HG03039 (cell line): ENCODE data around the gene CARD11.
"Not testable (repeated sequence)": the region's sequence is repeated elsewhere in the genome, so short reads cannot be mapped to it uniquely, and the experiment has no call there.

Experiments
- ATAC-seq: cut with Tn5 transposase; IDR thresholded peaks from one replicate; pipeline ENCODE4 v1.9.1; 2021; ENCODE audit warnings: mild to moderate bottlenecking, moderate library complexity; ENCODE audit not compliant: unreplicated experiment

Gene CARD11

DNA sequence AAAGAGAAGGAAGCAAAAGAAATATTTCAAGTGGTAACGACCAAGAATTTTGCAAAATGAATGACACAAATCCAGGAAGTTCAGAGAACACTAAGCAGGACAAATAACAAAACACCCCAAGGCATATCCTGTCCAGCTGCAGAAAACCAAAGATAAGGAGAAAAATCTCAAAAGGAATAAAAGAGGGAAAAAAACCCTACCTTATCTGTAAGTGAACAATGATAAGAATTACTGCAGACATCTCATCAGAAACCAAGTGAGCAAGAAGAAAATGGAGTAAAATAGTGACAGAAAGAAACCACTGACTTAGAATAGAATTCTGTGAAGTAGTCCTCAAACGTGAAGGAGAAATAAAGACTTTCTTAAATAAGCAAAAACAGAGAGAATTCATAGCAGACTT is 21.8 kb downstream of the CARD11 start:
- no peak for ATAC-seq

DNA sequence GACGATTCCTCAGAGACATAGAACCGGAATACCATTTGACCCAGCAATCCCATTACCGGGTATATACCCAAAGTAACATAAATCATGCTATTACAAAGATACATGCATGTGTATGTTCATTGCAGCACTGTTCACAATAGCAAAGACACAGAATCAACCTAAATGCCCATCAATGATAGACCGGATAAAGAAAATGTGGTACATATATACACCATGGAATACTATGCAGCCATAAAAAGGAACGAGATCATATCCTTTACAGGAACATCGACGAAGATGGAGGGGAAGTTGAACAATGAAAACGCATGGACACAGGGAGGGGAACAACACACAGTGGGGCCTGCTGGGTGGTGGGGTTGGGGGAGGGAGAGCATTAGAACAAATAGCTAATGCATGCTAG is 22.4 kb downstream of the CARD11 start:
- ATAC-seq = not testable (repeated sequence)

DNA sequence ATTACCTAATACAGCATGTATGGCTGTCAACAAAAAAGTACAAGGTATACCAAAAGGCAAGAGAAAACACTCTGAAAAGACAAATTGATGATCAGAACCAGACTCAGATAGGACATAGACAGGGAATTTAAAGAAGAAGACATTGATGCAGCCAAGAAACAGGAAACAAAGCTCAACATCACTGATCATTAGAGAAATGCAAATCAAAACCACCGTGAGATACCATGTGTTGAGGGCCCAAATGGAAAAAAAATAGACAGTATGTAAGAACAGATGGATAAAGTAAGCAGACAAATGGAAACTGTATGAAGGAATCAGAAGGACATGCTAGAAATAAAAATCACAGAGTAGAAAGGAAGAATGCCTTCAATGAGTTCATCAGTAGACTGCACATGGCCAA is 23.3 kb downstream of the CARD11 start:
- ATAC-seq = no peak

DNA sequence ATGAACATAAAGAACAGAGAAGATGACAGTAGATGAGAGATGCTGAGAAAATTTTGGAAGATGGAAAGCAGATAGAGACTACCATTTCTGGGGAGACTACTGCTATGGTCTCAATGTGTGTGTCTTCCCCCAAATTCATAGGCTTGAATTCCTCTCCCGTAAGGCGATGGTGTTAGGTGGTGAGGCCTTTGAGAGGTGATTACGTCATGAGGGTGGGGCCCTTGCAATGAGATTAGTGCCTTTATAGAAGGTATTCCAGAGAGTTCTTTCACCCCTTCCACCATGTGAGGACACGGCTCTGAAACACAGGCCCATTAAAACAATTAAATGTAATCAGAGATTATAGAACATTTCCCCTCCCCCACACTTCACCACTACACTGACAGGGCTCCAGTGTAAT is 23.9 kb downstream of the CARD11 start:
- no peak for ATAC-seq

DNA sequence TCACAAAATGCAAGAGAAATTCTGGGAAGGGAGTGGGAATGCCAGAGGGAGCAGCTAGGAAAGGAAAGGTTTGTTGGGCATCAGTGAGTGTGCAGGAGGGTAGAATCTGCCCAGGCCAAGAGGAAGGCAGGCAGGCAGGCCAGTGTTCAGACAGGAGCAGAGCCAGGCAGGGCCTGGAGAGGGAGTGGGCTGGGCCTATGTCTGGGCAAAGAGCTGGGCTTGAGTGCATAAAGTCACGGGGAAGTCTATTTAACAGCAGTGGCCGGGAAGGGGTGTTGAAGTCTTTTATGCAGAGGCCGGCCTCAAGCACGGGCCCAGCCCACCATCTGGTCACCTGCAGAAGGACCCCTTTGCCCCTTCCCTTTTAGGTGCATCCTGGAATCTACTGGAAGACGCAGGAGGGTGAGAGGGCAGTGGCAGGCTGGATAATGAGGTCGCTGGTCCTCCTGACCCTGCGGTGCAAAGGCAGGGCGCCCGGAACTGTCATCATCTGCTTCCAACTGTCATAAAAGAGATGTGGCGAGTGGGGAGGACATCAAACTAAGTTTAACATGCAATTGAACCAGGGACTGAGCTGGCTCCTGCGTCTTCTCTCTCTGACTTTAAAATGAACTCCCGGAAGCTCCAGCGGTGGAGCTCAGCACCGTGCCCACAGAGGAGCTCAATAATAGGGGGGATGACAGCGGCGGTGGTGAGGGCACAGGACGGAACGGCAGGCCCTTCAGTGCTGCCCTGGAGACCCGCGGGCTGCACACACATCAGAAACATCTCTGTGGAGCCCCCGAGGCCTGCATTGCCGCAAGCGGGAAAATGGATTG is 29.5 kb downstream of the CARD11 start:
- no peak for ATAC-seq

DNA sequence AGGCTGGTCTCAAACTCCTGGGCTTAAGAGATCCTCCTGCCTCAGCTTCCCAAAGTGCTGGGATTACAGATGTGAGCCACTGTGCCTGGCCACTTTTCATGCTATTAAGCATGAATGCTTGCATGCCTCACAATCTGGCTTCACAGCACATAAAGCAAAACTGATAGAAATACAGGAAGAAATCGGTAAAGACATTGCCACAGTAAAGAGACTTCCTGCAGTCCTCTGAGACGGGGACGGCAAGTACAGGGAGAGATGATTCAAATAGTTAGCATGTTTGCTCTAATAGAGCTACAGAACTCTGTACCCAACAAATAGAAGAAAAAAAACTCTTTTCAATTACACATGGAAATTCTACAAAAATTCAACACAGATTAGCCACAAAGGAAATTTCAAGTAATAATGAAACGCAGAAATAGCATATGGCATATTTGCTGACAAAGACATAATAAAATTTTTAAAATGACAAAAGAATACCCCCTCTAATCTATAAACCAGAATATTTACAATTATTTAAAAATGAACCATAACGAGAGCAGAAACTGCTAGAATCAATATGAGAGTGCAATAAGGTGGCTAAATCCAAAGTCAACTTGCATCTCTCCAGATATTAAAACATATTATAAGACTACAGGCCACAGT is 32.3 kb downstream of the CARD11 start:
- ATAC-seq = no peak

DNA sequence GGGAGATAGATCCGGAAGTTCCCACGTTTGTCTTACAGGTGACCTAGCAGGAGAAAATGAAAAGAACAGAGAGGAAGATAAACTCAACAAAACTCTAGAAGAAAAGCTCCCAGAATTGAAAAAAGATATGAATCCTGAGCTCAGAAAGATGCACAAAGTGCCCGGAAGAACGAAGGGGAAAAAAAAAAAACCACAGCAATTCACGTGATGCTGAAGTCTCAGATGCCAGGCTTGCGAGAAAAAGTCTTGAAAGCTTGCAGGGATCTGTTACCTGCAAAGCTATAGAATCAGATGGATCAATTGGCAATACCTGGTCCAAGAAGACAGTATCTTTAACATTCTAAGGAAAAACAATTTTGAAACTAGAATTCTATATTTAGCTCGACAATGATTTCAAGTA is 33.5 kb downstream of the CARD11 start:
- ATAC-seq = no peak

DNA sequence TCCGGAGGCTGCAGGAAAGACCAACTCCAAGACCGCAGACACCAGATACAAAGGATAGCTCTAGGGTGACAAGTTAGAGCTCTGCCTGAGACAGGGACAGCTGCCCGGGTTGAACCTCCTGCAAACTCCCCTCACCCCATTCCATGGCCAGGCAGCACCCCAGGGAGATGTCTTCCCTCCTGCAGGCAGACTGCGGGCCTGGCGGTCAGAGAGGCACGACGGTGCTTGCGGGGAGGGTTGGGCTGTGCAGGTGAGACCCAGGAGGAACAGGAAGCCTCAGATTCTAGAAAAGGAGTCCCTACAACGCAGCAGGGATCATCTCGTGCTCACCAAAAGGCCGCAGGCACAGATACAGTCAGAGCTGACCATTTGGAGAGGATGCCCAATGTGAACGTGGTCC is 34.6 kb downstream of the CARD11 start:
- ATAC-seq = no peak

DNA sequence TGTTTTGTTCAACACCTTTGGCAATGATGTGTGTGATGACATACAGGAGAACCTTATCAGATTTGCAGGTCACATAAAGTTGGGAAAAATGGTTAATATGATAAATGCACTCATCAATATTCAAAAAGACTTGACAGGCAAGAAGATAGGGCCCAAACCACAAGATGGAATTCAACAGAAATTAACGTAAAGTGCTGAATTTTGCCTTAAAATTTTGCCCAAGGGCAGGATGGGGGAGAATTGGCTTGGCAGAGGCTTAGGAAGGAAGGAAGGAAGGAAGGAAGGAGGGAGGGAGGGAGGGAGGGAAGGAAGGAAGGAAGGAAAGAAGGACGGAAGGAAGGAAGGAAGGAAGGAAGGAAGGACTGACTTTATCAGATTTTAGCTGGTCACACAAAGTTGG is 35.3 kb downstream of the CARD11 start:
- ATAC-seq = no peak

DNA sequence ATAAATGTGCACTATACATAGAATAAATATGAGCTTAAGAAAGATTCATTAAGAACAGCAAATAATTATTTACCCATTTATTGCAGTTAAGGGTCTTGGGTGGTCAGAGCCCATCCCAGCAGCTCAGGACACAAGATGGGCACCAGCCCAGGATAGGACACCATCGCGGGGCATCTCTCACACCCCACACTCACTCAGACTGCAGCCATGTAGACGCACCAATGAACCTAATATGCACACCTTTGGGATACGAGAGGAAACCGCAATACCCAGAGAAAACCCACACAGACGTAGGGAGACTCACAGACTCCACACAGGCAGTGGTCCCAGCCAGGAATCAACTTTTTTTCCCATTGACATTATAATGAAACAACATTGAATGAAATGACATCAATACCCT is 36.0 kb downstream of the CARD11 start:
- no peak for ATAC-seq

DNA sequence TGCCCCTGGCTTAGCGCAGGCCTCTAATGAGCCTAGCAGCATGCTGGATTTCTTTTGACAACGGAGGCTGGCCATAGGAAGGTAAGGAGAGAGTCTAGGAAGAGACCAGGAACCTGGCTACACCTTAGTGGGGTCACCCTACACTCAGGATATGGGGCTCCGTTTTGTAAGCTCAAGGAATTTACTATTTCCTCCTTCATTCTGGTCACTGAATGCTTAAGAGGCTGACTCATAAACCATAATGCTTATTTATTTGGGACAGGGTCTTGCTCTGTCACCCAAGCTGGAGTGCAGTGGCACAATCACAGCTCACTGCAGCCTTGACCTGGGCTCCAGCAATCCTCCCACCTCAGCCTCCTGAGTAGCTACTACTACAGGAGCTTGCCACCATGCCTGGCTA is 38.4 kb downstream of the CARD11 start:
- no peak for ATAC-seq

DNA sequence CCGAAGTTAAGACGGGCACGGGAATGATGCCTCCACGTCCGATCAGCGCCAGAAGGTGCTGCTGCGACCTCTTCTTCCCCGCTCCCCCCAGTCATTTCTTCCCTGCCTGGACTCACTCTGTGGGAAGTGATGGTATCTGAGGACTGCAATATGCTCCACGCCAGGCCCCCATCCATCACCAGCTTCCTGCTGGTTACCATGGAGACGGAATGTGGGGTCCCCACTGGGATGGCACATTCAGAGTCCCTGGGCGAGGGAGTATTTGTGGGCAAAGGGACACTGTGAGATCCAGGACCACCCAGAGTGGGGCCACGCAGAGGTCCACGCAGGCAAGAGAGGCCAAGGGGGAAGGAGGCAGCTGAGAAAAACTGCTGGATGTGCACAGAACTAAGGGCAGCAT is 39.7 kb downstream of the CARD11 start:
- ATAC-seq = no peak

DNA sequence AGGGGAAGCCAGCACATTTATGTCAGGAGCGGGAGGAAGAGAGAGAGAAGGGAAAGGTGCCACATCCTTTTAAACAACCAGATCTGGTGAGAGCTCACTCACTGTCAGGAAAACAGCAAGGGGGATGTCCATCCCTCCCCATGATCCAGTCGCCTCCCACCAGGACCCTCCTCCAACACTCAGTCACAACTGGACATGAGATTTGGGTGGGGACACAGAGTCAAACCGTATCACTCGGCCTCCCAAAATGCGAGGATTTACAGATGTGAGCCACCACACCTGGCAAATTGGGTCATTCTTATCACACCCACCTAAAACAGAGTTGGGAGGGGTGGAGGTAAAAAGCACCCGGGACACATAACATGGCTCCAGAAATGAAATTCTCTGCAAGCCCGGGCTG is 41.0 kb downstream of the CARD11 start:
- ATAC-seq = no peak

DNA sequence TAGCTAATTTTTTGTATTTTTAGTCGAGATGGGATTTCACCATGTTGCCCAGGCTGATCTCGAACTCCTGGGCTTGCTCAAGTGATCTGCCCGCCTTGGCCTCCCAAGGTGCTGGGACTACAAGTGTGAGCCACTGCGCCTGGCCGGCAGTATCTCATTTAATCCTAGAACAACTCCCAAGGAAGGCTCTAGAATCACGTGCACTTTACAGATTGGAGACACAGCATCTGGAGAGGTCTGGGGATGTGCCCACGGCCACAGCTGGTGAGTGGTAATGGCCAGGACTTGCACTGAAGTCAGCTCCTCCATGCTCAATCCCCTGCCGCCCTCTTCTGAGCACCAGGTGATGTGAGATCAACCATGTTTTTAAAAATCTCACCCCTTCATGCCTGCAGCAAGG is 43.1 kb downstream of the CARD11 start:
- ATAC-seq = no peak

DNA sequence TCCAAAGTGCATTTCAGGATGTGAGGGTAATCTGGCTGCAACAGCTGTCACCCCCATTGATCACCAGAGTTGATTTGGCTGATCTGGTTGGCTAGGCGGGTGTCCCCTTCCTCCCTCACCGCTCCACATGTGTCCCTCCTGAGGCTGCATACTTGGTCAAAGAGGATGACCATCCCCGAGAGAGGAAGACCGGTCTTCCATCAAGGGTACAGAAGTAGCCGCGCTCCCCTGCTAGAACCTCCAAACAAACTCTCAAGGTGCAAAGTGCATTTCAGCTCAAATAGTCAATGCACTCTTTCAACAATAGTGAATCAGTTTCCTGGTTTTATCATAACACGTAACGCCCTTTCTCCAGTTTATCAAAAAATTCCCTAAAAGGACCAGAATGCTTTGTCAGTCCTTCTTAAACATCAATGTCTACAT is 44.6 kb downstream of the CARD11 start:
- no peak for ATAC-seq

DNA sequence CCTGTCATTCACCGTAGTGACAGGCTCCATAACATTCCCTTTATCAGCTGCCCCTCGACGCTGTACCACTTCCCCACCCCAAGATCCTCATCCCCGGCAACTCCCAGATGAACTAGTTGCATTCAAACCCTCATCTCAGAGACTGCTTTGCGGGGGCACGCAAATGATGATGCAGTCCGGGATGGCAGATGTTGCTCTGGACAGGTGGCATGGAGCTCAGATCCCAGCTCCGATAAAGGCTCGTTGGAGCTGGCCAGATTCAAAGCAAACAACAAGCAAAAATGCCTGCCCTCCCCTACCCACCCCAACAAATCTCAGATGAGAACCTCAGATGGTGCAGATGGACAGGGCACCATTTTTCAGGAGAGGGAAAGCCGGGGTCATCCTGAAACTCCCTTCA is 46.7 kb downstream of the CARD11 start:
- ATAC-seq = no peak

DNA sequence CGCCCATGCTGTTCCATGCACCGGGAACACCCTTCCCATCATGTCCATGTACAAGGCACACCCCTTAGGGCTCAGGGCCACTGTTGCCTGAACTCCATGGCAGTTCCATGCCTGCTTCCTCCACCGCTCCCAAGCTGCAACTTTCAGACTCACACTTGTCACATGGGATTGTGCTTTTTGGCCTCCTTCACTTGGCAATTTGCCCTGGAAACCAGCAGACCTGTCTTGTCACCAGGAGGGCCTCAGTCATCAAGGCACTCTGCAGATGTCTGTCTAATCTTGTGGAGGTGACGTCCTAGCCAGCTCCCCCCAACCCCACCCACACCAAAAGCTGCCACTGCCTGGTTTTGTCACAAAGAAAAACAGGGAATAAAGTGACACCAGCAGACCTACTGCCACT is 47.5 kb downstream of the CARD11 start:
- no peak for ATAC-seq

DNA sequence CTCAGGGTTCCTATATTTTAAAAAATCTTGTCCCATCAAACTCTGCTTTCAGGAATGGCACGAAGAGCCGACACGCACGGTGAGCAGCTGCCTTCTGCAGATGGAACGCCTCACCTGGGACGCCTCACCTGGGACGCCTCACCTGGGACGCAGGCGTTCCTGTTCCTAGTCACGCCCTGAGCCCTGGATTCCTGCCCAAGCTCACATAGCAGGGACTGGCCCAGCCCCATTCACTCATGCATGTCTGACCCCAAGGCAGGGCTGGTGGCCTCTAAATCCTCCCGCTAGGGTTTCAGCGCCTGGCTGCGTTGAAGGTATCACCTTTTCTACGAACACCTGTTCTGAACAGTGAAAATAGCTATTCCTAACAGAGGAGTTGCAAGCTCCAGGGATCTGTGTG is 49.8 kb downstream of the CARD11 start:
- no peak for ATAC-seq

DNA sequence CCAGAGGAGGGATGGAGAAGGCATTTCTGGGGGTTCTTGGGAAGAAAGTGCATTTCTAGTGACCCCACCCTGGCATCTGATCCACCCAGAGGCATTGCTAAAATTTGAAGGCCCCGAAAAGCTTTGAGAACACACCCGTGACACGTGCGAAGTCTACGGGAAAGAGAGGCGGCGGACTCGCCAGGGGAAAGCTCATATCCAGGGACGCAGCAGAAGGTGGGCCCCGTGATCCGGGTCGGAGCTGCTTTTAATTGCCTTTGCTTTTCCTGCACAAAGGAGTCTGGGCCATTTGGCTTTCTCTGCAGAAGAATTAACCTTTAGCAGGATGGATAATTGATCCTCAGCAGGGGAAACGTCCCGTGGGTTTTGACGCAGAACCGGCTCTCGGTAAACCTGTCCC is 50.3 kb downstream of the CARD11 start:
- no peak for ATAC-seq

DNA sequence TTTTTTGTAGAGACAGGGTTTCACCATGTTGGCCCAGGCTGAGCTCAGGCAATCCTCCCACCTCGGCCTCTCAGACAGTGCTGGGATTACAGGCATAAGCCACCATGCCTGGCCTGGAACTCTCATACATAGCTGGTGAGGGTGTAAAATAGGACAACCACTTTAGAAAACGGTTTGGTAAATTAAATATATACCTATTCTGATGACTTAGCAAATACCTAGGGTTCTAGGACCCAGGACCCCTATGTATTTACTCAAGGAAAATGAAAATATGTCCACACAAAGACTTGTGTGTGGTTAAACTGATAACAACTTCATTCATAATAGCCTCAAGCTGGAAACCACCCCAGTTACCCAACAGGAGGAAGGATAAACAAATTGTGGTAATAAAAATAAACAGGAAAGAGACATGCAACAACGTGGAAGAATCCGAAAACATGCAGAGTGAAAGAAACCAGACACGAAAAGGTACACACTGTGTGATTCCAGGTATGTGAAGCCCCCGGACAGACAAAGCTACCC is 52.7 kb downstream of the CARD11 start:
- no peak for ATAC-seq

DNA sequence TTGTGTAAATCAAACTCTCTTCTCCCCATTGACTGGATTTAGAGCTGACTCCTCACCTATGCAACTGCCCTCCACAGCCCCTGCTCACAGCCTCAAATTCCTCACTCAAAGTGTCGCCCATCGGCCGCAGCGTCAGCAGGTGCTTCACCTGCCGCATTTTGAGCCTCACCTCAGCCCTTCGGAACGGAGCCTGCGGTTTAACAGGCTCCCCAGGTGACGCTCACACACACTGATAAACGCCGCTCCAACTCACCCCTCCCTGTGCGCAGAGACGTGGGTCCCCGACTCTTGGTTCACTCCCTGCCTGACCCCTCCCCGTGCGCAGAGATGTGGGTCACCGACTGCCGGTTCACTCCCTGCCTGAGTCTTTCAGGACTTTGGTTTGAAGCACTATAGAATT is 57.1 kb downstream of the CARD11 start:
- ATAC-seq = no peak

DNA sequence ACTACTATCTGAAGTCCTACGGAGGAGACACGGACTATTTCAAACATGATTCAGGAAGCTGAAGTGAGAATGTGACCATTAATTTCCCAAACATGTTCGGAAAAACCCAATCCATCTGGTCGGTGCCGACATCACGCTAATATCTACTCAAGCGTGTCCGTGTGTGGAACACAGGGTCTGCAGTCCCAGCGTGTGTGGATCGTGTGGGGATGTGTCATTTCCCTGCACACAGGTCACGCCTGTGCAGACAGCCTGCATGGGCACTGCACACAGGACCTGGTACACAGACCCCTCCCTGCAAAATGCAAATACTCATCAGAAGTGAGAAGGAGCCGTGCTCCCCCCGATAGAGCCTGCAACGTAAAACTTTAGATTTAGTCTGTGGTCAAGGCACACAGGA is 57.8 kb downstream of the CARD11 start:
- no peak for ATAC-seq

DNA sequence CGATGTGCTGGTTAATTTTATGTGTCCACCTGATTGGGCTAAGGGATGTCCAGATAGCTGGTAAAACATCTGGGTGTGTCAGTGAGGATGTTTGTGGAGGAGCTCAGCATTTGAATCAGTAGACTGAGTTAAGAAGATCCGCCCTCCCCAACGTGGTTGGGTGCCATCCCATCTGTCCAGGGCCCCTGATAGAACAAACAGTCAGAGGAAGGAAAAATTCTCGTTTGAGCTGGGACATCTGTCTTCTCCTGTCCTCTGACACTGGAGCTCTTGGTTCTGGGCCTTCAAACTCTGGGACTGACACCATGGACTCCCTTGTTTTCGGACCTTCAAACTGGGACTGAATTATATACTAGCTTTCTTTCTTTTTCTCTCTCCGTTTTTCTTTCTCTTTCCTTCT is 59.6 kb downstream of the CARD11 start:
- ATAC-seq = no peak
